HFF-Myc (cell line): ENCODE data around the gene CAMK1D.

Experiments used
- DNase-seq: peaks from one replicate; pipeline ENCODE4 v3.0.0-alpha.2; 2011; ENCODE audit warnings: low read depth; ENCODE audit errors: extremely low read depth
- H3K4me3 ChIP-seq: replicated peaks from 2 replicates; pipeline ENCODE4 v1.5.1; 2011; ENCODE audit warnings: low read depth, mild to moderate bottlenecking, control low read depth, low read length
- CTCF ChIP-seq: IDR thresholded peaks from 2 replicates; pipeline ENCODE4 v1.5.1; 2012; ENCODE audit warnings: mild to moderate bottlenecking, low read depth, low read length, control low read depth; ENCODE audit errors: missing control alignments

Gene CAMK1D

GRCh38 chr10:12687996-12688395 is 338.6 kb downstream of the CAMK1D start:
- no peak for DNase-seq
- TF ChIP-seq CTCF, result no peak
- no peak overlapping the region for H3K4me3 ChIP-seq

- no peak for TF ChIP-seq CTCF
- no peak for DNase-seq
- H3K4me3 ChIP-seq, result no peak overlapping the region
Observed at GRCh38 chr10:12689893-12690292, 340.5 kb downstream of the CAMK1D start.

- DNase-seq, result no peak
- TF ChIP-seq CTCF, result no peak
- H3K4me3 ChIP-seq, result no peak overlapping the region
Observed at GRCh38 chr10:12690525-12691126, 341.3 kb downstream of the CAMK1D start.

GRCh38 chr10:12691596-12691995 is 342.2 kb downstream of the CAMK1D start:
- no peak for TF ChIP-seq CTCF
- DNase-seq, result no peak
- H3K4me3 ChIP-seq, result no peak overlapping the region

- TF ChIP-seq CTCF, result no peak
- DNase-seq, result no peak
- H3K4me3 ChIP-seq, result no peak overlapping the region
Observed at GRCh38 chr10:12697764-12698163, 348.4 kb downstream of the CAMK1D start.

- no peak for TF ChIP-seq CTCF
- no peak overlapping the region for H3K4me3 ChIP-seq
- no peak for DNase-seq
Observed at GRCh38 chr10:12699258-12699700, 349.9 kb downstream of the CAMK1D start.
